Measurements from ENCODE around the gene FOXD2.

- TF ChIP-seq, protein P1, sequence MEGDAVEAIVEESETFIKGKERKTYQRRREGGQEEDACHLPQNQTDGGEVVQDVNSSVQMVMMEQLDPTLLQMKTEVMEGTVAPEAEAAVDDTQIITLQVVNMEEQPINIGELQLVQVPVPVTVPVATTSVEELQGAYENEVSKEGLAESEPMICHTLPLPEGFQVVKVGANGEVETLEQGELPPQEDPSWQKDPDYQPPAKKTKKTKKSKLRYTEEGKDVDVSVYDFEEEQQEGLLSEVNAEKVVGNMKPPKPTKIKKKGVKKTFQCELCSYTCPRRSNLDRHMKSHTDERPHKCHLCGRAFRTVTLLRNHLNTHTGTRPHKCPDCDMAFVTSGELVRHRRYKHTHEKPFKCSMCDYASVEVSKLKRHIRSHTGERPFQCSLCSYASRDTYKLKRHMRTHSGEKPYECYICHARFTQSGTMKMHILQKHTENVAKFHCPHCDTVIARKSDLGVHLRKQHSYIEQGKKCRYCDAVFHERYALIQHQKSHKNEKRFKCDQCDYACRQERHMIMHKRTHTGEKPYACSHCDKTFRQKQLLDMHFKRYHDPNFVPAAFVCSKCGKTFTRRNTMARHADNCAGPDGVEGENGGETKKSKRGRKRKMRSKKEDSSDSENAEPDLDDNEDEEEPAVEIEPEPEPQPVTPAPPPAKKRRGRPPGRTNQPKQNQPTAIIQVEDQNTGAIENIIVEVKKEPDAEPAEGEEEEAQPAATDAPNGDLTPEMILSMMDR (IDR thresholded peaks at IDR 0.05; ENCODE audit: insufficient read depth, low read depth, low read length), result no peak
- TF ChIP-seq EZH2 (IDR thresholded peaks at IDR 0.05; ENCODE audit: insufficient read depth, low read length), result no peak
Measured at GRCh38 chr1:47443530-47444296, 5.9 kb downstream of the FOXD2 start.

Data from astrocyte (in vitro differentiated cells and primary cell).